ENCODE data around the gene SON.

Gene SON, protein sequence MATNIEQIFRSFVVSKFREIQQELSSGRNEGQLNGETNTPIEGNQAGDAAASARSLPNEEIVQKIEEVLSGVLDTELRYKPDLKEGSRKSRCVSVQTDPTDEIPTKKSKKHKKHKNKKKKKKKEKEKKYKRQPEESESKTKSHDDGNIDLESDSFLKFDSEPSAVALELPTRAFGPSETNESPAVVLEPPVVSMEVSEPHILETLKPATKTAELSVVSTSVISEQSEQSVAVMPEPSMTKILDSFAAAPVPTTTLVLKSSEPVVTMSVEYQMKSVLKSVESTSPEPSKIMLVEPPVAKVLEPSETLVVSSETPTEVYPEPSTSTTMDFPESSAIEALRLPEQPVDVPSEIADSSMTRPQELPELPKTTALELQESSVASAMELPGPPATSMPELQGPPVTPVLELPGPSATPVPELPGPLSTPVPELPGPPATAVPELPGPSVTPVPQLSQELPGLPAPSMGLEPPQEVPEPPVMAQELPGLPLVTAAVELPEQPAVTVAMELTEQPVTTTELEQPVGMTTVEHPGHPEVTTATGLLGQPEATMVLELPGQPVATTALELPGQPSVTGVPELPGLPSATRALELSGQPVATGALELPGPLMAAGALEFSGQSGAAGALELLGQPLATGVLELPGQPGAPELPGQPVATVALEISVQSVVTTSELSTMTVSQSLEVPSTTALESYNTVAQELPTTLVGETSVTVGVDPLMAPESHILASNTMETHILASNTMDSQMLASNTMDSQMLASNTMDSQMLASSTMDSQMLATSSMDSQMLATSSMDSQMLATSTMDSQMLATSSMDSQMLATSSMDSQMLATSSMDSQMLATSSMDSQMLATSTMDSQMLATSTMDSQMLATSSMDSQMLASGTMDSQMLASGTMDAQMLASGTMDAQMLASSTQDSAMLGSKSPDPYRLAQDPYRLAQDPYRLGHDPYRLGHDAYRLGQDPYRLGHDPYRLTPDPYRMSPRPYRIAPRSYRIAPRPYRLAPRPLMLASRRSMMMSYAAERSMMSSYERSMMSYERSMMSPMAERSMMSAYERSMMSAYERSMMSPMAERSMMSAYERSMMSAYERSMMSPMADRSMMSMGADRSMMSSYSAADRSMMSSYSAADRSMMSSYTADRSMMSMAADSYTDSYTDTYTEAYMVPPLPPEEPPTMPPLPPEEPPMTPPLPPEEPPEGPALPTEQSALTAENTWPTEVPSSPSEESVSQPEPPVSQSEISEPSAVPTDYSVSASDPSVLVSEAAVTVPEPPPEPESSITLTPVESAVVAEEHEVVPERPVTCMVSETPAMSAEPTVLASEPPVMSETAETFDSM (N-terminal part only)

GRCh38 chr21:33542640-33543504 is at the start of gene SON:
TSS of gene SON (plus strand) at chr21:33543038. CDS start at chr21:33543093, 55 bp downstream.
- Histone ChIP-seq H3K27ac (ENCODE audit: extremely low read depth, low read depth, low read length) (peak within 1 kb of the TSS; percentile 93), H3K9me3 (ENCODE audit: control insufficient read depth, insufficient read depth, low read depth, low read length) (no peaks in the 10 kb centered on the region), H3K4me1 (ENCODE audit: control insufficient read depth, insufficient read depth, low read length) (peaks cover 12% of the 10 kb centered on the region), H3K4me3 (ENCODE audit: low read depth, low read length) (peak within 1 kb of the TSS; percentile 98), H3K36me3 (ENCODE audit: control insufficient read depth in 2 of 2, insufficient read depth in 1 of 2, low read length in 2 of 2) (peaks cover 35 to 40% of the 10 kb centered on the region in 2 experiments)
- POLR2A ChIA-PET: interaction anchor here (0.6 to 3.3 kb wide), 10 partner anchors 9 to 352 kb away, joined by 3 to 20 read pairs (median 6); partner anchors contain the start of genes DNAJC28, DONSON and TMEM50B
- CTCF ChIA-PET: interaction anchor here (0.6 kb wide), 2 partner anchors 346 to 1711 kb away, joined by 3 to 4 read pairs; no protein-coding TSS in a partner anchor
- no peak for TF ChIP-seq RBAK (tag by site-specific recombination; IDR thresholded peaks at IDR 0.05)
- TF ChIP-seq ZNF677 (tag by site-specific recombination; IDR thresholded peaks at IDR 0.05): no peak
- no peak for TF ChIP-seq ZNF529 (tag by site-specific recombination; IDR thresholded peaks at IDR 0.05; ENCODE audit: insufficient replicate concordance)
- TF ChIP-seq ZFP37 (tag by site-specific recombination; IDR thresholded peaks at IDR 0.05): 0 out of 2 replicates have a peak, but pooled peaks have one; percentile 24
- TF ChIP-seq MEIS1 (CRISPR knock-in tag; IDR thresholded peaks at IDR 0.05; ENCODE audit: borderline replicate concordance): no peak
- no peak for TF ChIP-seq ZNF132 (tag by site-specific recombination; IDR thresholded peaks at IDR 0.05; ENCODE audit: borderline replicate concordance)
- TF ChIP-seq, protein P1, sequence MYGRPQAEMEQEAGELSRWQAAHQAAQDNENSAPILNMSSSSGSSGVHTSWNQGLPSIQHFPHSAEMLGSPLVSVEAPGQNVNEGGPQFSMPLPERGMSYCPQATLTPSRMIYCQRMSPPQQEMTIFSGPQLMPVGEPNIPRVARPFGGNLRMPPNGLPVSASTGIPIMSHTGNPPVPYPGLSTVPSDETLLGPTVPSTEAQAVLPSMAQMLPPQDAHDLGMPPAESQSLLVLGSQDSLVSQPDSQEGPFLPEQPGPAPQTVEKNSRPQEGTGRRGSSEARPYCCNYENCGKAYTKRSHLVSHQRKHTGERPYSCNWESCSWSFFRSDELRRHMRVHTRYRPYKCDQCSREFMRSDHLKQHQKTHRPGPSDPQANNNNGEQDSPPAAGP (tag by site-specific recombination; IDR thresholded peaks at IDR 0.05): peak; percentile 82
- TF ChIP-seq PATZ1 (tag by site-specific recombination; IDR thresholded peaks at IDR 0.05): peak; percentile 100
- TF ChIP-seq ZNF274 (IDR thresholded peaks at IDR 0.05; ENCODE audit: low read length): no peak
- no peak for TF ChIP-seq ZNF274 (tag by site-specific recombination; IDR thresholded peaks at IDR 0.05; ENCODE audit: borderline replicate concordance)
- TF ChIP-seq, protein P2, sequence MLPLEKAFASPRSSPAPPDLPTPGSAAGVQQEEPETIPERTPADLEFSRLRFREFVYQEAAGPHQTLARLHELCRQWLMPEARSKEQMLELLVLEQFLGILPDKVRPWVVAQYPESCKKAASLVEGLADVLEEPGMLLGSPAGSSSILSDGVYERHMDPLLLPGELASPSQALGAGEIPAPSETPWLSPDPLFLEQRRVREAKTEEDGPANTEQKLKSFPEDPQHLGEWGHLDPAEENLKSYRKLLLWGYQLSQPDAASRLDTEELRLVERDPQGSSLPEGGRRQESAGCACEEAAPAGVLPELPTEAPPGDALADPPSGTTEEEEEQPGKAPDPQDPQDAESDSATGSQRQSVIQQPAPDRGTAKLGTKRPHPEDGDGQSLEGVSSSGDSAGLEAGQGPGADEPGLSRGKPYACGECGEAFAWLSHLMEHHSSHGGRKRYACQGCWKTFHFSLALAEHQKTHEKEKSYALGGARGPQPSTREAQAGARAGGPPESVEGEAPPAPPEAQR (tag by site-specific recombination; IDR thresholded peaks at IDR 0.05): no peak
- TF ChIP-seq ZNF140 (tag by site-specific recombination; IDR thresholded peaks at IDR 0.05): no peak
- peak; percentile 90; the same call in 1 of the 2 replicates for TF ChIP-seq REPIN1 (tag by site-specific recombination; IDR thresholded peaks at IDR 0.05; ENCODE audit: low read depth)
- no peak for TF ChIP-seq ZNF16 (tag by site-specific recombination; IDR thresholded peaks at IDR 0.05; ENCODE audit: low read depth)
- TF ChIP-seq ZBTB20 (tag by site-specific recombination; IDR thresholded peaks at IDR 0.05): peak; percentile 94
- TF ChIP-seq AEBP2 (tag by site-specific recombination; IDR thresholded peaks at IDR 0.05; ENCODE audit: borderline replicate concordance): 0 out of 2 replicates have a peak, but pooled peaks have one; percentile 31
- no peak for TF ChIP-seq ZNF148 (tag by site-specific recombination; IDR thresholded peaks at IDR 0.05; ENCODE audit: borderline replicate concordance)
- no peak for TF ChIP-seq ZNF26 (tag by site-specific recombination; IDR thresholded peaks at IDR 0.05)
- TF ChIP-seq SETDB1 (IDR thresholded peaks at IDR 0.05; ENCODE audit: insufficient read length, low read length): no peak

Data from HEK293 (cell line).